Hepatocyte (in vitro differentiated cells): ENCODE data around the gene MED20.

Source experiments
- CTCF ChIP-seq: fragments of 200-600 bp; sonication (generic); IDR thresholded peaks from 2 replicates; pipeline ENCODE4 v1.5.1; 2016; ENCODE audit warnings: antibody characterized with exemption, mild to moderate bottlenecking; ENCODE audit not compliant: poor library complexity
- EZH2 ChIP-seq: fragments of 200-600 bp; sonication (generic); IDR thresholded peaks from 2 replicates; pipeline ENCODE4 v1.6.1; 2016; ENCODE audit warnings: antibody characterized with exemption, mild to moderate bottlenecking, borderline replicate concordance
- EZH2phosphoT487 ChIP-seq: fragments of 200-600 bp; sonication (generic); IDR thresholded peaks from one replicate; pipeline ENCODE4 v1.6.1; 2018; ENCODE audit warnings: antibody characterized with exemption, mild to moderate bottlenecking, low read depth, moderate library complexity; ENCODE audit not compliant: unreplicated experiment, severe bottlenecking

- no peak for TF ChIP-seq CTCF
- no peak for TF ChIP-seq EZH2phosphoT487
- TF ChIP-seq EZH2, result no peak
Observed at GRCh38 chr6:41884957-41885356, 36.0 kb downstream of the MED20 start.
